IPS-NIHi7 (cell line): ENCODE measurements around the gene ZSWIM9.
"Not testable (repeated sequence)": the region's sequence is repeated elsewhere in the genome, so short reads cannot be mapped to it uniquely, and the experiment has no call there.

ENCODE experiments used
- DNase-seq: peaks from one replicate; pipeline ENCODE4 v3.0.0; 2012; ENCODE audit warnings: mixed read lengths; ENCODE audit errors: extremely low spot score

Gene ZSWIM9

DNA sequence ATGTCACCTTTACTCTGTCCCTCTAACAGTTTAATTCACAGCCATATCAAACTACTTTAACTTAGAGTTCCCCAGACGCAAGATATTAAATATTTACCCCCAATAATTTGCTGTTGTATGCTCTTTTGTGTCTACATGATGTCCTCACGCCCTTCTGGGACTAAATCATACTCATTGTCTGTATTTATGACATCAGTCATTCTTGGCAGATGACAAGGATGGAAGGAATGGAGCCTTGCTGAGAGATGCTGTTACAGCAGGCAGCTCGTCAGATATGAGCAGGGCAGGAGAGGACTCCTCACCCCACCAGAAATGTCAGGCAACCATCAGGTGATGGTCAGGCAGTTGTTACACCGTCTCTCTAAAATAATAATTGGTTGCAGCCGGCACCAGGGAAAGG is 43.5 kb downstream of the ZSWIM9 start:
- DNase-seq: no peak

DNA sequence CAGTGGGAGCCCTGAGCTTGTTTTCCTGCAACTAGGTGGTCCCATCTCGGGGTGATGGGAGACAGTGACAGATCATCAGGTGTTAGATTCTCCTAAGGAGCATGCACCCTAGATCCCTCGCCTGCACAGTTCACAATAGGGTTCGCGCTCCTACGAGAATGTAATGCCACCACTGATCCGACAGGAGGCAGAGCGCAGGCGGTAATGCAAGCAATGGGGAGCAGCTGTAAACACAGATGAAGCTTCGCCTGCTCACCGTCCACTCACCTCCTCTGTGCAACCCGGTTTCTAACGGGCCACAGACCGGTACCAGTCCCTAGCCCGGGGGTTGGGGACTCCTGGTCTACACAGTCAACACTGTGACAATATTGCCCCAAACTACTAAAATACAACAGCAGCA is 46.5 kb downstream of the ZSWIM9 start:
- DNase-seq: no peak

DNA sequence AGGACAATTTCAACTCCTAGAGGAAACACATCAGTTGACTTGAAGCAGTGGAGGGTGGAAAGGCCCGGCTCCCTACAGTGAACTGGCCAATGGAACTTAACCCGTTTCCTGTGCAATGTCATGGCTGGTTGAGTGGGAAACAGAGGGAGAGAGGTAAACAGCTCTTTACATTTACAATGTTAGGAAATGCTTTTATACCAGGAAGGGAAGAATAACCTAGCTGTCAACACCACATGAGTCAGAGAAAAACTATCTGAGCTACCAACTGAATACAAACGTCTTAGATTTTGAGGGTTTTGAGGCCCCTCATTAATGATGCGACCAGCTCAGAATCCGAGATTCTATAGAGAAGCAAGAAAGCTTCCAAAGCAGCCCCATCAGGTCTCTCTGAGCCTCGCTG is 48.5 kb downstream of the ZSWIM9 start:
- no peak for DNase-seq

DNA sequence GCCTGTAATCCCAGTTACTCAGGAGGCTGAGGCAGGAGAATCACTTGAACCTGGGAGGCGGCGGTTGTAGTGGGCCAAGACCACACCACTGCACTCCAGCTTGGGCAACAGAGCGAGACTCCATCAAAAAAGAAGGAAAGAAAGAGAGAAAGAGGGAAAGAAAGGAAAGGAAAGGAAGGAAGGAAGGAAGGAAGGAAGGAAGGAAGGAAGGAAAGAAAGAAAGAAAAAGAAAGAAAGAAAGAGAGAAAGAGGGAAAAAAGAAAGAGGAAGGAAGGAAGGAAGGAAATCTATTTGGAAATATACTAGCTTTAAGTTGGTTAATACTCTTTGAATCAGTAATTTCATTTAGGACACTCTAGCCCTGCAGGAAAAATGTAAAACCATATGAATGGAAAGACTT is 50.3 kb downstream of the ZSWIM9 start:
- not testable (repeated sequence) for DNase-seq

DNA sequence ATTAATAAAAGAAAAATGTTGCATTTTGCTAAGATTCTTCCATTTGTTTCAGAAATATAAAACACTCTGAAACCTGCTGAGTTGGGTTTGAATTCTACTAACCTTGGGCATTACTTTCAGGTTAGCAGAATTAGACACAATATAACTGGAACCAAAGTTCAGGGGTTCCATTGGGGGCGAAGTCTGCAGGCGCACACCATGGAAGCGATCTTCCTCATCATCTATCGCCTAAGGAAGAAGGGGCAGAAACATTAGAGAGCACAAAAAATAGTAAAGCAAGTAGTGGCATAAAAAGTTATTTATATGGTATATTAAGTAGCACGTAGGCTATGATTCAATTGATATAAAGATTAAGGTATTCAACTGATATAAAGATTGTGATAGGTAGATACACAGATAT is 51.1 kb downstream of the ZSWIM9 start:
- DNase-seq: no peak

DNA sequence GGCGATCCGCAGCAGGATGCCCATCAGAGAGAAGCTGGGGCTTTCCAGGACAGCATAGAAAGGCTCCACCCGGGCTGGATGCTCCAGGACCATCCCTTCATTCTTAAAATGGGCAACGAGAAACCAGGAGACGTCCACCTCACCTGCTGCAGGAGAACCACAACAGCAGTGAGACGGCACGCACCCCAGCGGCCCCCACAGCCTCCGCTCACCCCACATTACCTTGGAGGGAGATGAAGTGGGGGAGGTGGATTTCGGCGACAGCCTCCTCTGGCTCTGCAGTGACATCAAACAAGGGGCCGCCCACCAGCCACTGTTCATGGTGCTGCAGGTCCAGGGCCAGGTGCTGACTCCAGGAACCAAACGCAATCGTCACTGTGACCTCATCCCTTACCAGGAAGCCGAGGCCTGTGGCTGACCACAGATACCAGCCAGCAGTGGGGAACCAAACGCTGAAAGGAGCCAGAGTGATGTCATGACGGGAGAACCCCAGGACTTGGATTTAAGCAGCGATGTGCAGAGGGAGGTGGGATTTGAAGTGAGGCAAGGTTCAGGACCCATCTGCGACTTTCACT is 60.2 kb downstream of the ZSWIM9 start:
- no peak for DNase-seq

DNA sequence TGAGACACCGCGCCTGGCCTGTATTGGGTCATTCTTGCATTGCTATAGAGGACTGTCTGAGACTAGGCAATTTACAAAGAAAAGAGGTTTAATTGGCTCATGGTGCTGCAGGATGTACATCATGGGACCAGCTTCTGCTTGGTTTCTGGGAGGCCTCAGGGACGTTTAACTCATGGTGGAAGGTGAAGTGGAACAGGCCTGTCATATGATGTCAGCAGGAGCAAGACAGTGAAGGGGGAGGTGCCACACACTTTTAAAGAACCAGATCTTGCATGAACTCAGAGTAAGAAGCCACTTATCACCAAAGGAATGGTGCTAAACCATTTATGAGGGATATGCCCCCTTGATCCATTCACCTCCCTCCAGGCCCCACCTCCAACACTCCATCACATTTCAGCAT is 66.6 kb downstream of the ZSWIM9 start:
- DNase-seq: no peak

DNA sequence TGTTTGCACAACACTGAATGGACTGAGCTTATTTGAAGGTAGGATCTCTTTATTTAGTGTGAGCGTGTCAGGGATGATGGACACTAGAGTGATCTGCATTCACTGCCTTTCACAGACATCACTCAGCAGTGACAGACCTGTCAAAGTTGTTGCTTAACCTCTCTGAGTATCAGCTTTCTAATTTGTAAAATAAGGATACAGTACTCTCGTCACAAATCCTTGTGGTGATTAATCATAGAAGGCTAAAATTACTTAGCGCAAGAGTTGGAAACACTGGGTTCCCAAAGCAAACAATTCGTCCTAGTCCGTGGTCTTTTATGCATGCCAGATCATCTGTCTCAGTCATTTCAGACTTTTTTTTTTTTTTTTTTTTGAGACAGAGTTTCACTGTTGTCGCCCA is 68.6 kb downstream of the ZSWIM9 start:
- no peak for DNase-seq

DNA sequence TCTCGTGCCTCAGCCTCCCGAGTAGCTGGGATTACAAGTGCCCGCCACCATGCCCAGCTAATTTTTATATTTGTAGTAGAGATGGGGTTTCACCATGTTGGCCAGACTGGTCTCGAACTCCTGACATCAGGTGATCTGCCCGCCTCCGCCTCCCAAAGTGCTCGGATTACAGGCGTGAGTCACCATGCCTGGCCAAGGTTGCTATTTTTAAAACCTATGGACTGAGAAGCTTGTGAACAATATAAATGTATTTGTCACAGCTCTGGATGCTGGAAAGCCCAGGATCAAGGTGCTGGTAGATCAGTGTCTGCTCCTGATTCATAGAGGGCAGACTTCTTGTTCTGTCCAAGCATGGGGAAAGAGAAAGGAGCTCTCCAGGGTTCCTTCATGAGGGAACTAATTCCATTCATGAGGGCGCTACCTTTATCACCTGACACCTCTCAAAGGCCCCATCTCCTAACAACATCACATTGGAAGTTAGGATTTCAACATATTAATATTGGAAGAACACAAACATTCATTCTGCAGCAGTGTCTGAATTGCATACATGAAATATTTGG is 69.2 kb downstream of the ZSWIM9 start:
- no peak for DNase-seq

DNA sequence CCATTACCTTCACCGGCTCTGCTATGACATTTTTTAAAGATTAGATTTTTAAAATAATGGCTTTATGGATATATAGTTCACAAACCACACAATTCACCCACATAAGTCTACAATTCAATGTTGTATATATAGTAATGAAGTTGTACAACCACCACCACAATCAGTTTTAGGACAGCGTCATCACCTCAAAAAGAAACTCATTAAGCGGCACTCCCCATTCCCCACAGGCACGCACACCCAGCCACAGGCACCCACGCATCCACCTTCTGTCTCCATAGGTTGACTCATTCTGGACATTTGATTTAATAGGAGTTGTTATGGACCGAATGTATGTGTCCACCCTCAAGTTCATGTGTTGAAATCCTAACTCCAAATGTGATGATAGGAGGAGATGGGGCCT is 71.3 kb downstream of the ZSWIM9 start:
- not testable (repeated sequence) for DNase-seq

DNA sequence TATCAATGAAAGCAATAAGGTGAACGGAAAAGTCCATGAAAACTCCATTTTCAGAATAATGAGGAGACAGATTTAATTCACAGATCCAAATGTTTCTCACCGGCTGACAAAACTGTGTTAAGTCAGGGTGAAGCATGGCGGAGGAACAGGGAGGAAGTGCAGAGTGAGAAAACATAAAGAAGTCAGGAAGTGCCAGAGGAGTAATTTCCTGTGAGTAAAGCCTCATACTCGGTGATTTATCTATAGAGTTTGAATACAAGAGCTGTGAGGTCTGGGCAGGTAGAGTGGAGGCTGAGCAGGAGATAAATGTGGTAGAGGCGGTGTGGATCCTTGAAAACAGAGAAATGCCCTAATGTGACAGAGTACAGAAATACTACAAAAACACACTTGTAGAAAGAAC is 73.8 kb downstream of the ZSWIM9 start:
- DNase-seq: no peak

DNA sequence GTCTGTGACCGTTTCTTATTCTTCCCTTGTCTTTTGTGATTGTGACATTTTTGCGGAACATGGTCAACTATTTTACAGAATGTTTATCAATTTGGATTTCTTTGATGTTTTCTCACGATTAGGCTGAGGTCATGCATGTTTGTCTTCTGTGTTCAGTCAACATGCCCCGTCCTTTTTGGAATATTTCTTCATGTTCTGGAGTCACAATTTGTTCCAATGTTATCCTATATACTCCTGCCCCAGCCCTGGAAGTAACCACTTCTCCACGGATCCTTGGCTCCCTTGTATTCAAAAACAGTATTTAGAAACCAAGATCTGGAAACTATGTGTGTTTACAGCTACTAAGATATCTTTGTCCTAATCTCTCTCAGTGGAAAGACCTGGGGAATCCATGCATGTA is 75.6 kb downstream of the ZSWIM9 start:
- no peak for DNase-seq

DNA sequence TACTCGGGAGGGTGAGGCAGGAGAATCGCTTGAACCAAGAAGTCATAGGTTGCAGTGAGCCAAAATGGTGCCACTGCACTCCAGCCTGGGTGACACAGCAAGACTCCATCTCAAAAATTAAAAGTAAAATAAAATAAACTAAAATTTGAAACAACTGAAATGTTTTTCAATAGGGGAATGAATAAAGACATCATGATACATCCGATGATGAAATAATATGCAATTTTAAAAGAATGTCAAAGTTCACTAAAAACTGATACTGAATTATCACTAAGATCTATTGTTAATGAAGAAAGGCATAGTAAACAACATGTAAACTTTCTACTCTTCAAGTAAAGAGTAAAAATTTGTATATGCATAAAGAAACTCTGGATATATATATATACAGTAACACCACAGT is 76.7 kb downstream of the ZSWIM9 start:
- no peak for DNase-seq
